ENCODE results near the gene POU2AF2. TPM values are rescaled to one million over a fixed set of nuclear protein-coding genes. Genes with fewer than 3 reads are reported as not detected.

The POU2AF2 gene
- total and polyA plus RNA-seq, 2 of the 8 experiments (the other 6 are each of a cell fraction or from before 2014, with no cell fraction given) = not detected

- Histone ChIP-seq H3K27me3 (replicated peaks in 1 of 4; ENCODE audit: control insufficient read depth in 3 of 4, extremely low read depth in 1 of 4, insufficient read depth in 3 of 4, low read length in 3 of 4) (no peaks in the 10 kb centered on the region; a peak in 1 of 7 replicates), H2BK120ac (replicated peaks; ENCODE audit: low read depth, low read length) (no peak overlapping the region), H2BK5ac (ENCODE audit: low read depth, low read length) (no peak overlapping the region), H3K27ac (ENCODE audit: low read depth, low read length) (no peak overlapping the region), H3K23me2 (ENCODE audit: low read depth, low read length) (no peaks in the 10 kb centered on the region), H3K4ac (replicated peaks; ENCODE audit: insufficient read length, low read depth, low read length) (no peak overlapping the region), H2AFZ (ENCODE audit: low read length) (no peak overlapping the region), H3K4me1 (replicated peaks in 1 of 4; ENCODE audit: control insufficient read depth in 3 of 4, insufficient read depth in 4 of 4, low read length in 3 of 4) (no peaks in the 10 kb centered on the region), H4K8ac (ENCODE audit: extremely low read depth, insufficient read depth, low read length) (no peak overlapping the region), H3K9me3 (ENCODE audit: insufficient read depth in 2 of 2, low read depth in 1 of 2, low read length in 1 of 2) (no peaks in the 10 kb centered on the region), H3K4me3 (ENCODE audit: extremely low read depth in 1 of 4, insufficient read depth in 2 of 4, low read depth in 3 of 4, low read length in 4 of 4) (no peak overlapping the region), H3K9ac (replicated peaks in 1 of 4; ENCODE audit: extremely low read depth in 1 of 4, low read depth in 3 of 4, low read length in 3 of 4) (no peak overlapping the region), H3K14ac (ENCODE audit: insufficient read length) (no peak overlapping the region), H3K4me2 (ENCODE audit: insufficient read depth in 1 of 2, low read depth in 2 of 2, low read length in 2 of 2) (no peak overlapping the region), H4K20me1 (replicated peaks in 1 of 2; ENCODE audit: control insufficient read depth in 1 of 2, insufficient read depth in 2 of 2, low read length in 2 of 2) (no peaks in the 10 kb centered on the region), H3K79me2 (ENCODE audit: control insufficient read depth in 1 of 2, insufficient read depth in 2 of 2, low read length in 2 of 2) (no peaks in the 10 kb centered on the region), H3K23ac (ENCODE audit: insufficient read length) (no peak overlapping the region), H2BK15ac (ENCODE audit: low read length) (no peak overlapping the region), H3K18ac (ENCODE audit: extremely low read depth, low read length) (no peak overlapping the region), H3K79me1 (ENCODE audit: low read depth, low read length) (no peaks in the 10 kb centered on the region), H3K56ac (replicated peaks; ENCODE audit: insufficient read length, low read depth, low read length) (no peak overlapping the region), H2BK20ac (ENCODE audit: low read length) (no peak overlapping the region), H2BK12ac (ENCODE audit: low read depth, low read length) (no peak overlapping the region), H2AK5ac (ENCODE audit: low read depth, low read length) (no peak overlapping the region), H3K36me3 (ENCODE audit: control insufficient read depth in 2 of 4, insufficient read depth in 4 of 4, low read length in 3 of 4) (no peaks in the 10 kb centered on the region), H4K5ac (ENCODE audit: insufficient read length, low read depth, low read length) (no peak overlapping the region), H4K91ac (replicated peaks; ENCODE audit: insufficient read length, low read length) (no peak overlapping the region)
- WGBS, 2 experiments (ENCODE audit: extremely low coverage in 1 of 2, insufficient coverage in 1 of 2, insufficient read length in 1 of 2, insufficient replicate concordance in 2 of 2, low coverage in 1 of 2, low lambda C conversion rate in 2 of 2, missing lambda C conversion rate in 1 of 2) = 90% methylated on average over 4 of the region's 4 CpGs; no CpG with 5 or more reads in 1 of the 2 experiments
- ChIA-PET POLR2A (ENCODE audit: partially characterized antibody) (no interaction called here), CTCF (ENCODE audit: partially characterized antibody) (no interaction called here)
- FAIRE-seq = no peak
- no peak for DNase-seq (ENCODE audit: low read depth in 1 of 2, low spot score in 2 of 2)
- TF ChIP-seq GTF2F1 (IDR thresholded peaks at IDR 0.05; ENCODE audit: borderline replicate concordance, low read depth, low read length) (no peak), SIN3A (conservative IDR thresholded peaks at IDR 0.05 in 1 of 2, IDR thresholded peaks at IDR 0.05 in 1 of 2; ENCODE audit: low read depth in 1 of 2, low read length in 2 of 2) (no peak), SAP30 (IDR thresholded peaks at IDR 0.05; ENCODE audit: insufficient read depth, insufficient replicate concordance, low read length) (no peak), KDM5A (IDR thresholded peaks at IDR 0.05; ENCODE audit: low read length) (no peak), KDM4A (IDR thresholded peaks at IDR 0.05; ENCODE audit: low read depth, low read length, severe bottlenecking) (no peak), ATF2 (IDR thresholded peaks at IDR 0.05; ENCODE audit: low read length) (no peak), SP2 (IDR thresholded peaks at IDR 0.05; ENCODE audit: low read length) (no peak), CEBPB (IDR thresholded peaks at IDR 0.05; ENCODE audit: low read depth, low read length) (no peak), CTBP2 (IDR thresholded peaks at IDR 0.05; ENCODE audit: borderline replicate concordance, insufficient read depth, insufficient read length, low read length) (no peak), RXRA (IDR thresholded peaks at IDR 0.05; ENCODE audit: insufficient read depth, low read depth, low read length) (no peak), CHD2 (IDR thresholded peaks at IDR 0.05; ENCODE audit: low read length) (no peak), POLR2AphosphoS5 (IDR thresholded peaks at IDR 0.05; ENCODE audit: low read depth, low read length) (no peak), CHD1 (IDR thresholded peaks at IDR 0.05; ENCODE audit: low read depth, low read length) (no peak)
These were observed 12.5 kb downstream of the POU2AF2 start for GRCh38 chr11:111258046-111258445.

Measured in H1 (cell line).